ENCODE measurements around the gene RANBP3L. TPM values are rescaled to one million over a fixed set of nuclear protein-coding genes. Genes with fewer than 3 reads are reported as not detected.

RANBP3L gene
- total and polyA plus RNA-seq, 2 of the 4 experiments (the other 2 are of a cell fraction): not detected

DNA sequence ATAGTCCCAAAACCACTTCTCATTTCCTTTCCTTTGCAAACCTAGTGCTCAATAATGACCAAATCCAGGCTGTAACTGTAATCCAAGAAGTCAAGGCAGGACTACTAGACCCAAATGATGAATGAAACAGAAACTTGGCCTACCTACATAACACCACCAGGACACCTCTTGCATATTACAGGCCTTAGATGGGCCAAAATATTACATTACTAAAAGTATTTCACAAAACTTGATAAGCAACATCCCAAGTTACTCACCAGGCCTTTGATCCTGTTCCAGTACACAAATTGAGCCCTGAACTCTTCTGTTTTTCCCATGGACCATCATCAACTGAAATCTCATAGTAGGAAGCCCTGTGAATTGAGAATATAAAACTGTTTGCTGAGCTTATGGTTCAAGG, 94.8 kb downstream of the RANBP3L start:
- H4K20me1 ChIP-seq (ENCODE audit: insufficient read depth, low read length): no peaks in the 10 kb centered on the region
- H3K4me3 ChIP-seq (ENCODE audit: insufficient read depth, low read depth, low read length): no peak overlapping the region
- no peak overlapping the region for H2AK9ac ChIP-seq (replicated peaks; ENCODE audit: low read depth, low read length, poor library complexity)
- no peak overlapping the region for H2BK20ac ChIP-seq (ENCODE audit: low read depth, low read length)
- H3K9me3 ChIP-seq (ENCODE audit: control insufficient read depth, insufficient read depth, low read length): no peaks in the 10 kb centered on the region
- ChIA-PET POLR2A (ENCODE audit: unreplicated experiment) (no interaction called here), CTCF (interaction anchor here (0.5 kb wide), 1 partner anchor 61 kb away, joined by 4 read pairs; no protein-coding TSS in a partner anchor)
- H3K27me3 ChIP-seq (ENCODE audit: control insufficient read depth, insufficient read depth, low read length): no peaks in the 10 kb centered on the region
- no peak overlapping the region for H3K14ac ChIP-seq (replicated peaks; ENCODE audit: low read depth, low read length)
- no peak overlapping the region for H3K18ac ChIP-seq (ENCODE audit: low read depth, low read length)
- peaks cover 2% of the 10 kb centered on the region for H3K4me1 ChIP-seq (ENCODE audit: control insufficient read depth, insufficient read depth, low read length)
- no peak overlapping the region for H4K5ac ChIP-seq (ENCODE audit: low read depth, low read length)
- no peak overlapping the region for H3K4ac ChIP-seq (ENCODE audit: low read depth, low read length)
- no peaks in the 10 kb centered on the region for H3K9me1 ChIP-seq (ENCODE audit: insufficient read depth, low read length)
- TF ChIP-seq MAZ (IDR thresholded peaks at IDR 0.05; ENCODE audit: borderline replicate concordance, low read depth, low read length): no peak
- TF ChIP-seq RCOR1 (IDR thresholded peaks at IDR 0.05; ENCODE audit: insufficient replicate concordance, low read length): no peak
- TF ChIP-seq NFE2L2 (IDR thresholded peaks at IDR 0.05; ENCODE audit: low read depth, low read length): no peak
- TF ChIP-seq FOS (IDR thresholded peaks at IDR 0.05; ENCODE audit: low read depth, low read length): no peak
- TF ChIP-seq ELK1 (IDR thresholded peaks at IDR 0.05; ENCODE audit: borderline replicate concordance, low read depth, low read length): no peak
- no peak for TF ChIP-seq CHD1 (IDR thresholded peaks at IDR 0.05; ENCODE audit: low read depth, low read length)
- TF ChIP-seq, protein P1, sequence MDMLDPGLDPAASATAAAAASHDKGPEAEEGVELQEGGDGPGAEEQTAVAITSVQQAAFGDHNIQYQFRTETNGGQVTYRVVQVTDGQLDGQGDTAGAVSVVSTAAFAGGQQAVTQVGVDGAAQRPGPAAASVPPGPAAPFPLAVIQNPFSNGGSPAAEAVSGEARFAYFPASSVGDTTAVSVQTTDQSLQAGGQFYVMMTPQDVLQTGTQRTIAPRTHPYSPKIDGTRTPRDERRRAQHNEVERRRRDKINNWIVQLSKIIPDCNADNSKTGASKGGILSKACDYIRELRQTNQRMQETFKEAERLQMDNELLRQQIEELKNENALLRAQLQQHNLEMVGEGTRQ (IDR thresholded peaks at IDR 0.05; ENCODE audit: low read depth, low read length): no peak
- no peak for TF ChIP-seq RAD21 (IDR thresholded peaks at IDR 0.05; ENCODE audit: low read length)
- no peak for TF ChIP-seq POLR2A (IDR thresholded peaks at IDR 0.05; ENCODE audit: low read depth, low read length)
- no peak for TF ChIP-seq CTCF (conservative IDR thresholded peaks at IDR 0.05; ENCODE audit: low read depth, low read length)
- no peak for TF ChIP-seq RFX5 (IDR thresholded peaks at IDR 0.05; ENCODE audit: low read depth, low read length)
- TF ChIP-seq CEBPB (IDR thresholded peaks at IDR 0.05; ENCODE audit: low read depth, low read length): no peak
- no peak for TF ChIP-seq SMC3 (IDR thresholded peaks at IDR 0.05; ENCODE audit: low read depth, low read length)
- no peak for TF ChIP-seq MAFK (IDR thresholded peaks at IDR 0.05; ENCODE audit: low read depth, low read length)
- TF ChIP-seq BHLHE40 (IDR thresholded peaks at IDR 0.05; ENCODE audit: low read depth, low read length): no peak
- TF ChIP-seq MXI1 (IDR thresholded peaks at IDR 0.05; ENCODE audit: borderline replicate concordance, low read depth, low read length): no peak
- no peak overlapping the region for H4K8ac ChIP-seq (ENCODE audit: low read depth in 2 of 2, low read length in 2 of 2)
- in situ Hi-C loops (cut with MboI; ENCODE audit: low sequenced_read_pairs) (no loop called here), dilution Hi-C loops (cut with HindIII; ENCODE audit: low sequenced_read_pairs, unreplicated experiment) (no loop called here), intact Hi-C loops (cut with micrococcal nuclease) (no loop called here)
- H3K79me1 ChIP-seq (ENCODE audit: low read depth in 1 of 2, low read length in 2 of 2): no peaks in the 10 kb centered on the region
- H2BK120ac ChIP-seq (ENCODE audit: low read depth, low read length): no peak overlapping the region
- H2BK15ac ChIP-seq (ENCODE audit: low read depth, low read length): no peak overlapping the region
- no peak overlapping the region for H2BK5ac ChIP-seq (ENCODE audit: low read depth, low read length, poor library complexity, severe bottlenecking)
- DNase-seq (no peak), ATAC-seq (ENCODE audit: low read depth) (no peak)
- no TSS peak for BruUV-seq (replicated peaks)
- H3K56ac ChIP-seq (ENCODE audit: extremely low read depth, insufficient read depth, low read length): no peak overlapping the region
- H3K9ac ChIP-seq (ENCODE audit: low read depth, low read length): no peak overlapping the region
- H3K4me2 ChIP-seq (ENCODE audit: low read depth, low read length): no peak overlapping the region
- no peak overlapping the region for H2AFZ ChIP-seq (replicated peaks; ENCODE audit: low read length, poor library complexity)
- peaks cover 3% of the 10 kb centered on the region; the same call in 1 of the 2 replicates for H3K36me3 ChIP-seq (ENCODE audit: control insufficient read depth, insufficient read depth, low read length)
- H2AK5ac ChIP-seq (ENCODE audit: low read depth, low read length): no peak overlapping the region
- no peak overlapping the region for H3K27ac ChIP-seq (ENCODE audit: insufficient read depth, low read length)
- no peak overlapping the region for H3K23ac ChIP-seq (ENCODE audit: low read depth, low read length)
- no peak overlapping the region for H4K91ac ChIP-seq (ENCODE audit: insufficient read depth, low read depth, low read length)

Measured in IMR-90 (cell line).